ENCODE data around the gene ADISSP. TPM values are rescaled to one million over a fixed set of nuclear protein-coding genes. Genes with fewer than 3 reads are reported as not detected.

ADISSP gene
- total and polyA plus RNA-seq, 2 of the 8 experiments (the other 6 are each of a cell fraction or from before 2014, with no cell fraction given) = 111 to 141 TPM

DNA sequence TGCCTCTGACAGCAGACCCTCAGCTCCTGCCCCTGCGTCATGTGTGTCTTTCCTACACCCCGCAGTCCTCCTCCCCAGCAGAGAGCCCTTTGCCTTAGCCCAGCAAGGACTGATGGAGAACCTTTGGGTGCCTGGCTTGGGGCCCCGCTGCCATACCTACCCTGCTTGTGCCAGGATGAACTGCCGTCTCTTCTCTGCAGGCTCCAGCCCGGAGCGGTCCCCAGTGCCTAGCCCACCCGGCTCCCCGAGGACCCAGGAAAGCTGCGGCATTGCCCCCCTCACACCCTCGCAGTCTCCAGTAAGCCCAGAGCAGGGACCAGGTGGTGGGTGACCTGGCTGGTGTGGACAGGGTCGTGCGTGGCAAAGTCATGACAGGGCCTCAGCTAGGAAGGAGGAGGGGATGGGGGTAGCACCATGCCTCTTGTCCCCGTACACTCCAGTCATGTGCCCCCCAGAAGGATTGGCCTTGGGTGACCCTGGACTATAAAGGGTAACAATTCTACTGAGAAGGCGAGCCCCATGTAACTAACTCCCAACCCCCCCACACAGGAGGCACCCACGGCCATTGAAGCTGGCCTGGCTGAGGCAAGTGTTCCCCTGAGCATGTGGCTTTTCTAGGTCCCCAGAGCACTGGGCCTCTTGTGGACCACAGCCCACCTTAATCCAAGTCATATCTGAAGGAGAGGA, 26.8 kb downstream of the ADISSP start (continued):
- TF ChIP-seq, protein P1, sequence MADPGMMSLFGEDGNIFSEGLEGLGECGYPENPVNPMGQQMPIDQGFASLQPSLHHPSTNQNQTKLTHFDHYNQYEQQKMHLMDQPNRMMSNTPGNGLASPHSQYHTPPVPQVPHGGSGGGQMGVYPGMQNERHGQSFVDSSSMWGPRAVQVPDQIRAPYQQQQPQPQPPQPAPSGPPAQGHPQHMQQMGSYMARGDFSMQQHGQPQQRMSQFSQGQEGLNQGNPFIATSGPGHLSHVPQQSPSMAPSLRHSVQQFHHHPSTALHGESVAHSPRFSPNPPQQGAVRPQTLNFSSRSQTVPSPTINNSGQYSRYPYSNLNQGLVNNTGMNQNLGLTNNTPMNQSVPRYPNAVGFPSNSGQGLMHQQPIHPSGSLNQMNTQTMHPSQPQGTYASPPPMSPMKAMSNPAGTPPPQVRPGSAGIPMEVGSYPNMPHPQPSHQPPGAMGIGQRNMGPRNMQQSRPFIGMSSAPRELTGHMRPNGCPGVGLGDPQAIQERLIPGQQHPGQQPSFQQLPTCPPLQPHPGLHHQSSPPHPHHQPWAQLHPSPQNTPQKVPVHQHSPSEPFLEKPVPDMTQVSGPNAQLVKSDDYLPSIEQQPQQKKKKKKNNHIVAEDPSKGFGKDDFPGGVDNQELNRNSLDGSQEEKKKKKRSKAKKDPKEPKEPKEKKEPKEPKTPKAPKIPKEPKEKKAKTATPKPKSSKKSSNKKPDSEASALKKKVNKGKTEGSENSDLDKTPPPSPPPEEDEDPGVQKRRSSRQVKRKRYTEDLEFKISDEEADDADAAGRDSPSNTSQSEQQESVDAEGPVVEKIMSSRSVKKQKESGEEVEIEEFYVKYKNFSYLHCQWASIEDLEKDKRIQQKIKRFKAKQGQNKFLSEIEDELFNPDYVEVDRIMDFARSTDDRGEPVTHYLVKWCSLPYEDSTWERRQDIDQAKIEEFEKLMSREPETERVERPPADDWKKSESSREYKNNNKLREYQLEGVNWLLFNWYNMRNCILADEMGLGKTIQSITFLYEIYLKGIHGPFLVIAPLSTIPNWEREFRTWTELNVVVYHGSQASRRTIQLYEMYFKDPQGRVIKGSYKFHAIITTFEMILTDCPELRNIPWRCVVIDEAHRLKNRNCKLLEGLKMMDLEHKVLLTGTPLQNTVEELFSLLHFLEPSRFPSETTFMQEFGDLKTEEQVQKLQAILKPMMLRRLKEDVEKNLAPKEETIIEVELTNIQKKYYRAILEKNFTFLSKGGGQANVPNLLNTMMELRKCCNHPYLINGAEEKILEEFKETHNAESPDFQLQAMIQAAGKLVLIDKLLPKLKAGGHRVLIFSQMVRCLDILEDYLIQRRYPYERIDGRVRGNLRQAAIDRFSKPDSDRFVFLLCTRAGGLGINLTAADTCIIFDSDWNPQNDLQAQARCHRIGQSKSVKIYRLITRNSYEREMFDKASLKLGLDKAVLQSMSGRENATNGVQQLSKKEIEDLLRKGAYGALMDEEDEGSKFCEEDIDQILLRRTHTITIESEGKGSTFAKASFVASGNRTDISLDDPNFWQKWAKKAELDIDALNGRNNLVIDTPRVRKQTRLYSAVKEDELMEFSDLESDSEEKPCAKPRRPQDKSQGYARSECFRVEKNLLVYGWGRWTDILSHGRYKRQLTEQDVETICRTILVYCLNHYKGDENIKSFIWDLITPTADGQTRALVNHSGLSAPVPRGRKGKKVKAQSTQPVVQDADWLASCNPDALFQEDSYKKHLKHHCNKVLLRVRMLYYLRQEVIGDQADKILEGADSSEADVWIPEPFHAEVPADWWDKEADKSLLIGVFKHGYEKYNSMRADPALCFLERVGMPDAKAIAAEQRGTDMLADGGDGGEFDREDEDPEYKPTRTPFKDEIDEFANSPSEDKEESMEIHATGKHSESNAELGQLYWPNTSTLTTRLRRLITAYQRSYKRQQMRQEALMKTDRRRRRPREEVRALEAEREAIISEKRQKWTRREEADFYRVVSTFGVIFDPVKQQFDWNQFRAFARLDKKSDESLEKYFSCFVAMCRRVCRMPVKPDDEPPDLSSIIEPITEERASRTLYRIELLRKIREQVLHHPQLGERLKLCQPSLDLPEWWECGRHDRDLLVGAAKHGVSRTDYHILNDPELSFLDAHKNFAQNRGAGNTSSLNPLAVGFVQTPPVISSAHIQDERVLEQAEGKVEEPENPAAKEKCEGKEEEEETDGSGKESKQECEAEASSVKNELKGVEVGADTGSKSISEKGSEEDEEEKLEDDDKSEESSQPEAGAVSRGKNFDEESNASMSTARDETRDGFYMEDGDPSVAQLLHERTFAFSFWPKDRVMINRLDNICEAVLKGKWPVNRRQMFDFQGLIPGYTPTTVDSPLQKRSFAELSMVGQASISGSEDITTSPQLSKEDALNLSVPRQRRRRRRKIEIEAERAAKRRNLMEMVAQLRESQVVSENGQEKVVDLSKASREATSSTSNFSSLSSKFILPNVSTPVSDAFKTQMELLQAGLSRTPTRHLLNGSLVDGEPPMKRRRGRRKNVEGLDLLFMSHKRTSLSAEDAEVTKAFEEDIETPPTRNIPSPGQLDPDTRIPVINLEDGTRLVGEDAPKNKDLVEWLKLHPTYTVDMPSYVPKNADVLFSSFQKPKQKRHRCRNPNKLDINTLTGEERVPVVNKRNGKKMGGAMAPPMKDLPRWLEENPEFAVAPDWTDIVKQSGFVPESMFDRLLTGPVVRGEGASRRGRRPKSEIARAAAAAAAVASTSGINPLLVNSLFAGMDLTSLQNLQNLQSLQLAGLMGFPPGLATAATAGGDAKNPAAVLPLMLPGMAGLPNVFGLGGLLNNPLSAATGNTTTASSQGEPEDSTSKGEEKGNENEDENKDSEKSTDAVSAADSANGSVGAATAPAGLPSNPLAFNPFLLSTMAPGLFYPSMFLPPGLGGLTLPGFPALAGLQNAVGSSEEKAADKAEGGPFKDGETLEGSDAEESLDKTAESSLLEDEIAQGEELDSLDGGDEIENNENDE (IDR thresholded peaks at IDR 0.05; ENCODE audit: insufficient replicate concordance, low read length) = no peak
- TF ChIP-seq PHF8 (conservative IDR thresholded peaks at IDR 0.05; ENCODE audit: low read depth, low read length) = no peak
- no peak for TF ChIP-seq JUN (IDR thresholded peaks at IDR 0.05; ENCODE audit: low read depth, low read length)
- TF ChIP-seq, protein P2, sequence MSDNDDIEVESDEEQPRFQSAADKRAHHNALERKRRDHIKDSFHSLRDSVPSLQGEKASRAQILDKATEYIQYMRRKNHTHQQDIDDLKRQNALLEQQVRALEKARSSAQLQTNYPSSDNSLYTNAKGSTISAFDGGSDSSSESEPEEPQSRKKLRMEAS (IDR thresholded peaks at IDR 0.05) = no peak
- no peak for TF ChIP-seq TAF7 (optimal IDR thresholded peaks at IDR 0.05; ENCODE audit: borderline replicate concordance, low read depth, low read length)
